ENCODE results near the gene FAM169A.
"Not testable (repeated sequence)": the region's sequence is repeated elsewhere in the genome, so short reads cannot be mapped to it uniquely, and the experiment has no call there.

The FAM169A gene

GRCh38 chr5:74866596-74867162 lies 492 bp upstream of the FAM169A start:
- peak; percentile 46 for DNase-seq (ENCODE audit: low spot score)

- peak; percentile 30 for DNase-seq (ENCODE audit: low spot score)
Measured at GRCh38 chr5:74865256-74865803, 857 bp downstream of the FAM169A start.

DNA sequence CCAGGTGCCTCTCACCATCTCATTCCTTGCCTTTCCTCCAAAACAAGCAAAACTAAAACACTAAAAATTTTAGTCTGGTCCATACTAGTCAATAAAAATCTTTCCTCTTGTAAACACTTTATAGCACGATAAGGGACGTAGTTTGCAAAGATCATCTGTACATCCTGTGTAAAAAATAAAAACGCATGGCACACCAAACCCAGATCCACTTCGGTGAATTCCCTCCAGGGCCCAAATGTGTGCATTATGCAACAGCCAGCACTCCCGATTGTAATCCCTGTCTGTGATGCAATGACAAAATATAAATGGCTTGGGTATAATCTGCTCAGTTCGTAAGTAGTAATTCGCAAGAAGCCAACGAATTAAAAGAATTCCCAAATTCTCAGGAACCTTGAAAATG lies 1.4 kb downstream of the FAM169A start:
- peak; percentile 45 for DNase-seq (ENCODE audit: low spot score)

- DNase-seq (ENCODE audit: low spot score), result no peak
Measured at GRCh38 chr5:74863726-74864125, 2.5 kb downstream of the FAM169A start.

DNA sequence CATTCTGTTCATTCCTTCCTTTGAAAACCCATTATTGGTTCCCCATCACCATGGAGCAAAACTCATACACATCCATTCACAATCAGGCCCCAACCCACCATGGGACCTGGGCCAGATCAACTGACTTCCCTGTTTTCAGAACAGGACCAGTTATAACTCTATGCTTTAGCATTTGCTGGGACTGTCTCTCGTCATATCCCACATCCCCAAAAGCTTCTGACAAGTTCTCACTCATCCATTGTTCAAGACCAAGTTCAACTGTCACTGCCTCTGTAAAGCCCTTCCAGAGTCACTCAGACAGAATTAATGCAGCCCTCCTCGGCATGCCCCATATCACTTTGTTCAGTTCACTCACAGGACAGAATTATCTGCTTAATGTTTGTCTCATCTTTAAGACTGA lies 4.0 kb downstream of the FAM169A start:
- DNase-seq (ENCODE audit: low spot score), result no peak

- DNase-seq (ENCODE audit: low spot score), result not testable (repeated sequence)
Measured at GRCh38 chr5:74856975-74857374, 9.2 kb downstream of the FAM169A start.

DNA sequence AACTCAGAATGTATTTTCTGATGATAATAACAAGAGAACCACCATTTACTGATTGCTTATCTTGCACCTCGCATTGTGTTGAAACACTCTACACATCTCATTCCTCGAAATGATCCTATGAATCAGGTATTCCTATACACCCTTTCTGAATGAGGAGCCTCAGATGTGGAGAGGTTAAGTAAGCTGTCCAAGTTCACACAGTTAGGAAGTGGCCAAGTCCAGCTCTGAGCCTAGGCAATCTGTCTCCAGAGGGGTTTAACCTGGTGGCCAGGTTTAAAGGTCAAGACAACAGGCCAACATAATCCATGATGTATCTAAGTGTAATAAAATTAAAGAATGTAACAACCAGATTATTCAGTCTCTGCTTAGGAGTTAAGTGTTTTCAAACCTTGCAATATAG lies 12.9 kb downstream of the FAM169A start:
- no peak for DNase-seq (ENCODE audit: low spot score)

DNA sequence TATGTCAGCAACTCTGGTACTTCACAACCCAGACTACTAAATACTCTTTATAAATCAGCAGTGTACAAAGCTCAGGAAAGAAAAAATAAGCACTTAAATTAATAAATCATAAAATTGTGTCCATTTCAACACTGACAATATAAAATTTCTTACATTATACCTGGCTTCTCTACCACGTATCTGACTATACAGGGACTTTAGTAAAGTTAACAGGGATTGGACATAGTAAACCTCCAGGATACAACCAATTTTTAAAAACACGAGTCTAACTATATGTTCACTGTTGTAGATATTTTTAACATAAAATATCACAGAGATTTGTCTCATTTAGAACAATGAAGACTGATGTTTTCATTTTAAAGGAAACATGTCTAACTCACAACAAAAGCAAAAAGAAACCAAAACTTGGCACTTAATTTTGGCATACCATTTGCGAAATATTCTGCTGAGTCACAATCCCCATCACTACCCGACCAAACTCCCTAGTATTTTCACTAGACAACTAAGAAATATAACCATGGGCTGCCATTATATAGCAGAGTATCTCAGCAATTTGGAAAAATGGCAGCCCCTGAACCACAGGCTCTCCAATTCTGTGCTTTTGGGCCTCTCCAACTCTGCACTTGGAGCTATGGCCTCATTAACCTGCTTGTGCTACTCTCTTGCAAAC lies 14.4 kb downstream of the FAM169A start:
- DNase-seq (ENCODE audit: low spot score), result no peak

DNA sequence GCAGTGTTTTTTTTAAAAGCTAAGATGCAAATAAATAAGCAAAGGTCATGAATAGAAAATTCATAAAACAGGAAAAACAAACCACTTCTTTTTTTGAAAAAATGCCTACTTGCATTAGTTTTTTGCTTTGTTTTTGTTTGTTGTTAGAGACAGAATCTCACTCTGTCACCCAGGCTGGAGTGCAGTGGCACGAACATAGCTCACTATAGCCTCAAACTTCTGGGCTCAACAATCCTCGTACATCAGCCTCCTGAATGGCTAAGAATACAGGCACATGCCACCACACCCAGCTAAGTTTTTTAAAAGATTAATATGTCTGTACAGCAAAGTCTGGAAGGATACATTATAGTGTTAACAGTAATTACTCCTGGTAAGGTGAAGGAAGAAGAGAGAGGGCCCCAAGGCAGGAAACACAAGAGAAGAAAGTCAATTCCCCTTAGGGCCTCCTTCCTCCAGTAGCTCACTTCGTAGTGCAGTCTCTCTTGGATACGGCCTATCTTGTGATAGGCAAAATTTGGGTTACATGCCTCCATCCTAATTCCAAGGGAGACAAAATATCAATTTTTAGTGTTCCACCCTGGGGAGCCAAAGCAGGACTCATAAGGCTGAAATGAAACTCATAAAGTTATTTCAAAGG lies 15.3 kb downstream of the FAM169A start:
- no peak for DNase-seq (ENCODE audit: low spot score)

- DNase-seq (ENCODE audit: low spot score), result no peak
Measured at GRCh38 chr5:74850030-74850429, 16.2 kb downstream of the FAM169A start.

- peak; percentile 32 for DNase-seq (ENCODE audit: low spot score)
Measured at GRCh38 chr5:74848553-74849025, 17.6 kb downstream of the FAM169A start.

DNA sequence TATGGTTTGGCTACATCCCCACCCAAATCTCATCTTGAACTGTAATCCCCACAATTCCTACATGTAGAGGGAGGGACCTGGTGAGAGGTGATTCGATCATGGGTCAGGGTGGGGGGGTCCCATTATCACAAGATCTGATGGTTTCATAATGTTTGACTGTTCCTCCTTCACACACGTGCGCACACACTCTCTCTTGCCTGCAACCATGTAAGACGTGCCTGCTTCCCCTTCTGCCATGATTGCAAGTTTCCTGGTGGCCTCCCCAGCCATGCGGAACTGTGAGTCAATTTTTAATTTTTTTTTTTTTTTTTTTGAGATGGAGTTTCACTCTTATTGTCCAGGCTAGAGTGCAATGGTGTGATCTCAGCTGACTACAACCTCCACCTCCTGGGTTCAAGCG lies 27.0 kb downstream of the FAM169A start:
- DNase-seq (ENCODE audit: low spot score), result no peak

DNA sequence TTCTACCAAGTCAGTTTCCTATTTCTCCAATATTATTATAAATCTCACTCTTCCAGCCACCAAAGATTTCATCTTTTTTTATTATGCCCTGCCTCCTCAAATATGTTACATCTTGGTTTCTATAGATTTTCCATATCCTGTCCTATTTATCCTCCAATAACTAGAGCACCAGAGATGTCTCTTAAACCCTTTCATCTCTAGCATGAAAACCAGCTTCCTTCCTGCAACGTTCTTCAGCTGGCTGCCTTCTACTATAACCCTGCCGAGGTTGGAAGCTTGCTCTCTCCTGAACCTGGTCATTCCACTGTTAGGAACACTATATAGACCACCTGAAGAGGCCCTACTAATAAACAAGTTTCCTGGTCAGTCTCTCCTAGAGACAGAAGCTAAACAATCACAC lies 27.9 kb downstream of the FAM169A start:
- no peak for DNase-seq (ENCODE audit: low spot score)

GRCh38 chr5:74837115-74837514 lies 29.1 kb downstream of the FAM169A start:
- DNase-seq (ENCODE audit: low spot score), result no peak

- DNase-seq (ENCODE audit: low spot score), result no peak
Measured at GRCh38 chr5:74833537-74834266, 32.5 kb downstream of the FAM169A start.

DNA sequence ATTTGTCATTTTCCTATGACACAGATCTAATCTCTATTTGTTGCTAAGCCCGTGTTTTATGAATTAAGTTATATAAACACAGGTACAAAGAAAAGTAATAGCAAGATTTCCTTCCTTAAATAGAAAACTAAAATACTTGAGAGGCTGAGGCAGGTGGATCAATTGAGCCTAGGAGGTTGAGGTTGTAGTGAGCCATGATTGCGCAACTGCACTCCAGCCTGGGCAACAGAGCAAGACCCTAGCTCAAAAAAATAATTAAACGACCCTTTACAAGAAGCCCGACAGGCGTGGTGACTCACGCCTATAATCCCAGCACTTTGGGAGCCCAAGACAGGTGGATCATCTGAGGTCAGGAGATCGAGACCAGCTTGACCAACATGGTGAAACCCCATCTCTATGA lies 36.8 kb downstream of the FAM169A start:
- no peak for DNase-seq (ENCODE audit: low spot score)

DNA sequence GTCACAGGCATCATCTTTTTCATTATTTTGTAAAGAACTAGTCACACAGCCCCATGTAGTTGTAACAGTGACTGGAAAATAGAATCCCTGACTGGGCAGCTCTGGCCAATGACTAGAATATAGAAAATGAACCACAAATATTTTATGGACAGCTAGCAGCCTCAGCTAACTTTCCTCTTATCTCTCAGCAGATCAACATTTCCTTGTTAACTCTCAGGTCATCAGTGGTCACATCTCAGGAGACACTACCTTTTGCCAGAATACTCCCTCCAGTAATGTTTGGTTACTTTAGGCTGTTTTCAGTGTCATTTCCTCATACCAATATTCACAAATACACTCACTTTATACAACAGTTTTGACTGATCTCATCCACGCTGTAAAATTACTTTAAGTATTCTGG lies 43.9 kb downstream of the FAM169A start:
- DNase-seq (ENCODE audit: low spot score), result no peak

- no peak for DNase-seq (ENCODE audit: low spot score)
Measured at GRCh38 chr5:74816875-74817274, 49.3 kb downstream of the FAM169A start.

DNA sequence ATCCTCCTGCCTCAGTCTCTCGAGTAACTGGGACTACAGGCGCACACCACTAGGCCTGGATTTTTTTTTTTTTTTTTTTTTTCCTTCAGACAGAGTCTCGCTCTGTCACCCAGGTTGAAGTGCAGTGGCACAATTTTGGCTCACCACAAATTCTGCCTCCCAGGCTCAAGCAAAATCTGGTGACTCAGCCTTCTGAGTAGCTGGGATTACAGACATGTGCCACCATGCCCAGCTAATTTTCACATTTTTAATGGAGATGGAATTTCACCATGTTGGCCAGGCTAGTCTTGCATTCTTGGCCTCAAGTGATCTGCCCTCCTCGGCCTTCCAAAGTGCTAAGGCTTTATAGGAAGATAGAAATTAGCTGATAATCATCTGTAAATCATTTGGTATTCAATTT lies 55.3 kb downstream of the FAM169A start:
- DNase-seq (ENCODE audit: low spot score), result no peak

DNA sequence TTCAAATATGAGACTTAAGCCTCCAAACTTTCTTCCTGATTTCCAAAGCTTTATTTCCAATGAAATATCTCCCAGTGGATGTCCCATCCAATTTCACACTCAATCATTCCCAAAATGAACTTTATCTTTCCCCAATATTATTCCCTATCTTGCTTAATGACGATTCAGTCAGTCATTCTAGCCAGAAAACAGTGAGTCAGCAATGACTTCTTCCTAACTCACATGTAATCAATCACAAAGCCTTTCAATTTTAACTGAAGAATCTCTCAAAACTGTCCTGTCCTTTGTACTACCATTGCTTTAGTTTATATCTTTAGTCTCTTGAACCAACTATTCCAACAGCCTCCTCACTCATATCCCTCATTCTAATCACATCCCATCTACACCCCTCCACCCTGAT lies 64.2 kb downstream of the FAM169A start:
- no peak for DNase-seq (ENCODE audit: low spot score)

- no peak for DNase-seq (ENCODE audit: low spot score)
Measured at GRCh38 chr5:74801197-74801596, 65.0 kb downstream of the FAM169A start.
